Measurements from ENCODE around the gene AFTPH.

GRCh38 chr2:64501946-64502345 is 22.2 kb upstream of the AFTPH start:
- no peak for TF ChIP-seq CTCF (IDR thresholded peaks at IDR 0.05)
- no peak for TF ChIP-seq RAD21 (conservative IDR thresholded peaks at IDR 0.05 in 1 of 2, IDR thresholded peaks at IDR 0.05 in 1 of 2)
- no peak for TF ChIP-seq POLR2A (IDR thresholded peaks at IDR 0.05; ENCODE audit: low read length)
- TF ChIP-seq RFX5 (IDR thresholded peaks at IDR 0.05): no peak
- TF ChIP-seq, protein P1, sequence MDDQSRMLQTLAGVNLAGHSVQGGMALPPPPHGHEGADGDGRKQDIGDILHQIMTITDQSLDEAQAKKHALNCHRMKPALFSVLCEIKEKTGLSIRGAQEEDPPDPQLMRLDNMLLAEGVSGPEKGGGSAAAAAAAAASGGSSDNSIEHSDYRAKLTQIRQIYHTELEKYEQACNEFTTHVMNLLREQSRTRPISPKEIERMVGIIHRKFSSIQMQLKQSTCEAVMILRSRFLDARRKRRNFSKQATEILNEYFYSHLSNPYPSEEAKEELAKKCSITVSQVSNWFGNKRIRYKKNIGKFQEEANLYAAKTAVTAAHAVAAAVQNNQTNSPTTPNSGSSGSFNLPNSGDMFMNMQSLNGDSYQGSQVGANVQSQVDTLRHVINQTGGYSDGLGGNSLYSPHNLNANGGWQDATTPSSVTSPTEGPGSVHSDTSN (IDR thresholded peaks at IDR 0.05): no peak
- TF ChIP-seq, protein P2, sequence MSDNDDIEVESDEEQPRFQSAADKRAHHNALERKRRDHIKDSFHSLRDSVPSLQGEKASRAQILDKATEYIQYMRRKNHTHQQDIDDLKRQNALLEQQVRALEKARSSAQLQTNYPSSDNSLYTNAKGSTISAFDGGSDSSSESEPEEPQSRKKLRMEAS (IDR thresholded peaks at IDR 0.05): no peak
- TF ChIP-seq JUNB (IDR thresholded peaks at IDR 0.05): no peak

All from A549 (cell line).